HUES6 (cell line): Measurements from ENCODE around the gene VAV2.
"Not testable (repeated sequence)": the region's sequence is repeated elsewhere in the genome, so short reads cannot be mapped to it uniquely, and the experiment has no call there.

ENCODE experiments used
- H3K27ac ChIP-seq: 2 replicates; pipeline ENCODE4 v1.7.0; 2013; ENCODE audit warnings: low read depth, mild to moderate bottlenecking, low read length, inconsistent platforms
- H3K27me3 ChIP-seq: 2 replicates; pipeline ENCODE4 v1.6.1; 2013; ENCODE audit warnings: low read length; ENCODE audit not compliant: control insufficient read depth, insufficient read depth
- H3K36me3 ChIP-seq: 2 replicates; pipeline ENCODE4 v1.6.1; 2013; ENCODE audit warnings: low read length; ENCODE audit not compliant: control insufficient read depth, insufficient read depth
- H3K4me1 ChIP-seq: 2 replicates; pipeline ENCODE4 v1.6.1; 2013; ENCODE audit warnings: low read length; ENCODE audit not compliant: control insufficient read depth, insufficient read depth
- H3K4me3 ChIP-seq: 2 replicates; pipeline ENCODE4 v1.5.1; 2013; ENCODE audit warnings: low read depth, low read length
- H3K9ac ChIP-seq: one replicate; pipeline ENCODE4 v1.6.1; 2013; ENCODE audit warnings: mild to moderate bottlenecking, low read length
- H3K9me3 ChIP-seq: 2 replicates; pipeline ENCODE4 v1.6.1; 2013; ENCODE audit warnings: low read depth, low read length; ENCODE audit not compliant: control insufficient read depth, insufficient read depth

Gene VAV2

DNA sequence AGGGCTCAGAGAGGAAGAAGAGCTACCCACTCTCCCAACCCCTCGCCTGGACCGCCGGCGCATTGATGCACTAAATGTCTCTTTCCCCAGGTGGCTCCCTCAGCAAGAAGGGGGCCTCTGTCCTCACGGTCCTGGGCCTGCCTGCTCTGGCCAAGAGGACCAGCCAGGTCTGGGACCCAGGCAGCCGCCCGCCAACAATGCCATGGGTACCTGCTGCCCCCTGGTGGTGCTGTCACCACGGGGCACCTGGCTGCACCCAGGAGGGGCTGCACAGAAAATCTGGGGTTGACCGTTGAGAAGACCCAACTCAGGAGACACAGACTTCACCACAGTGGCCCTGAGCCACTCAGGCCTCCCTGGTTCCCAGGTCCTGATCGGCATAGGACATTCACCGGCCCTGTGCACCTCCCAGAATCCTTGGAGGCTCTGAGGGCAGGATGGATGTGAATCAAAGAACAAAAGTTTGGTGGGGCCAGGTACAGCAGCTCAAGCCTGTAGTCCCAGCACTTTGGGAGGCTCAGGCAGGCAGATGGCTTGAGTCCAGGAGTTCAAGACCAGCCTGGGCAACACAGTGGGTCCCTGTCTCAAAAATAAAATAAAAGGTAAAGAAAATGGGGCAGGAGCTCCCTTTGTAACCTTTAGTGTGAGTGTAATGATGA lies 2.4 kb upstream of the VAV2 start:
- H3K9me3 ChIP-seq: no peaks in the 10 kb centered on the region
- no peaks in the 10 kb centered on the region for H3K36me3 ChIP-seq
- H3K4me1 ChIP-seq: peaks cover 26% of the 10 kb centered on the region
- H3K4me3 ChIP-seq: no peak overlapping the region
- no peak overlapping the region for H3K27ac ChIP-seq
- H3K27me3 ChIP-seq: peaks cover 3% of the 10 kb centered on the region; the same call in 1 of the 2 replicates
- H3K9ac ChIP-seq: no peak overlapping the region

DNA sequence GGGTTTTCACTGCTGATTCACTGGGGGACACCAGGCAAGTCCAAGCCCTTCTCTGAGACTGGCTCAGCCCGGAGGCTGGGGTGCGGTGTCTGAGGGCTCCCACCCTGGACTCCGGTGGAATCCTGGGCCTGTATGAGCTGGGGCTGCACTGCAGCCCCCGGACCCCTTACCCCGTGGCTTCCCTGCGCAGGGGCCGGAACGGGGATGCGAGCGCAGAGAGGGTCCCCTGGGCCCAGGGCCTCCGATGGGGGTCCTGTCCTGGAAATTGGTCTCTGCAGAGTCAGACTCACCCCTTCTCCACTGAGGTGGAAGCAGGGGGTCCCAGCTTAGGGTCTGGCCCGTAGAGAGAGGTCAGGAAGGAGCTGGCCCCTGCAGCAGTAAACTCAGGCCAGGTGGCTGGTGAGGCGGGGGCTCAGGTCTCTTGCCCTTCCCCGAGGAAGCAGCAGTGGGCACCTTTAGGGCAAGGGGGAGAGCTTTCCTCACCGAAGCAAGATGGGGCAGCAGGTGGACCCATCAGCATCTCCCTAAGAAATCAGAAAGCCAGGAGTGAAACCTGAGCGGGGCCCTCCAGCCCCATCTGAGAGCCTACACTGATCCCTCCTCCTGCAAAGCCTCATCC lies 1.6 kb upstream of the VAV2 start:
- Histone ChIP-seq H3K4me3 (peak overlapping the region; percentile 96), H3K27me3 (peaks cover 3% of the 10 kb centered on the region; the same call in 1 of the 2 replicates), H3K27ac (no peak overlapping the region), H3K9ac (peak overlapping the region; percentile 86), H3K36me3 (no peaks in the 10 kb centered on the region), H3K9me3 (no peaks in the 10 kb centered on the region), H3K4me1 (peaks cover 26% of the 10 kb centered on the region)

DNA sequence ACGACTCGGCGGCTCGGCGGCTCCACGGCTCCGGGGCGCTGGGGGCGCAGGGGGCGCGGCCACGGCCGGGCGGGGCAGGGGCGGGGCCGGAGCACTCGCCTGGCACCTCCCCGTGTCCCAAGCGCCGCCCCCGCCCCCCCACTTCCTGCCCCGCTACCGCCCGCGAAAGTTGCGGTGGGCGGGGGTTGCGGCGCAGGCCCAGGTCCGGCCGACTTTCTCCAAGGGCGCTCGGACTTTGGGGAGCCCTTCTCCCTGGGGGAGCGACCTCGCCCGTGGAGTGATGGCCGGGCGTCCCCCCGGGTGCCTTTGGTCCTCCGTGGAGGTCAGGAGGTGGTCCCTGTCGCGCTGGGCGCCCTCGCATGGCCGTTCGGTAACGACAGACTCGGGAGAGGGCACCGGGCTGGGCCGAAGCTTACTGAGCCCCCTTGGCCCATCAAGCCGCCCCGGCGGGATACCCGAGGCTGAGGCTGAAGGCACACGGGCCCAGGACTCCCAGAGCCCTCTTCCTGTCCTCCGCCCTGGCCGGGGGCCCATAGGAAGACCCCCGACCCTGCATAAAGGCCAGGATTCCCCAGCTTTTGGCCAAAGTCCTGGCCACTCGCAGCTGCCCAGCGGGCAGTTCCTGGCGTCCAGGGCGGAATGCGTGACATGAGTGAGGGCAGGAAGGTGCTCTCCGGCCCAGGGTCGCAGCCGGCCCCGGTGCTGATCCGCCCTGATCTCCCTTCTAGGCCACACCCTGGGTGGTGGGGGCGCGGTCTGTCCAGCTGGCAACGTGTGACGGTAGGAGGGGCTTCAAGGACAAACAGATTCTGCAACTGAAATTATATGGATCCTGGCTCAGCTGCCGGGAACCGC lies 883 bp upstream of the VAV2 start:
- H3K27ac ChIP-seq: peak overlapping the region; percentile 95
- peaks cover 26% of the 10 kb centered on the region for H3K4me1 ChIP-seq
- H3K4me3 ChIP-seq: peak overlapping the region; percentile 96

DNA sequence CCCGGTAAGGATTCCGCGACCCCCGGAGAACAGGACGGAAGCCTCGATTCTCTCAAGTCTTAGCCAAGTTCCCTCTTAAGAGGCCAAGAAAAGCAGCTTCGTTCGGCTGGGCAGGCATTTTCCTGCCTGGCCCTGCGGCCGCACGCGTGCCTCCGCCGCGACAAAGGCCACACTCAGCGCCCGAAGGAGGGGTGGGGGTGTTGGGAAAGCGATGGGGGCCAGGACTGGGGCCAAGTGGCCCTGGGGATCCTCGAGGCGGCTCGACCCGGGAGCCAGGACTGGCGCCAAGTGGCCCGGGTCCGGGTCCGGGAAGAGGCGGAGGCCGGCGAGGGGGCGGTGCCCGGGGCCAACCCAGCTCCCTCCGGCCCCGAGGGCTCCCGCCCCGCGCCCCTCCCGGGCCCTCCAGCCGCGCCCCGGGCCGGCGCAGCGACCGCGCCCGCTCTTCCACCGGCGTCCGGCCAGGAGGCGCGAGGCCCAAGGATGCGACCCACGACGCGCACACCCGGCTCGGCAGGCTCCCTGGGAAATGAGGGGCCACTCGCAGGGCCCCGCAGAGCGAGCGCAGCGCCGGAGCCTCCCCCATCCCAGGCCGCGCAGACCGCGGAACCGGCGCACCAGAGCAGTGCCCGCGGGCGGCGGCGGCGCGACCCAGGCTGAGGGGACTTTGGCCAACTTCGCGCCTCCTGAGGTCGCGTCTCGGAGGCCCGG lies 756 bp downstream of the VAV2 start:
- Histone ChIP-seq H3K36me3 (no peaks in the 10 kb centered on the region), H3K9me3 (no peaks in the 10 kb centered on the region), H3K4me3 (peak overlapping the region; percentile 96), H3K27ac (no peak overlapping the region), H3K9ac (peak overlapping the region; percentile 86), H3K4me1 (peaks cover 30% of the 10 kb centered on the region), H3K27me3 (no peaks in the 10 kb centered on the region)

More for the DNA sequence above, 883 bp upstream of the VAV2 start:
- H3K36me3 ChIP-seq: no peaks in the 10 kb centered on the region
- no peaks in the 10 kb centered on the region for H3K9me3 ChIP-seq
- H3K9ac ChIP-seq: peak overlapping the region; percentile 86
- peaks cover 3% of the 10 kb centered on the region; the same call in 1 of the 2 replicates for H3K27me3 ChIP-seq

DNA sequence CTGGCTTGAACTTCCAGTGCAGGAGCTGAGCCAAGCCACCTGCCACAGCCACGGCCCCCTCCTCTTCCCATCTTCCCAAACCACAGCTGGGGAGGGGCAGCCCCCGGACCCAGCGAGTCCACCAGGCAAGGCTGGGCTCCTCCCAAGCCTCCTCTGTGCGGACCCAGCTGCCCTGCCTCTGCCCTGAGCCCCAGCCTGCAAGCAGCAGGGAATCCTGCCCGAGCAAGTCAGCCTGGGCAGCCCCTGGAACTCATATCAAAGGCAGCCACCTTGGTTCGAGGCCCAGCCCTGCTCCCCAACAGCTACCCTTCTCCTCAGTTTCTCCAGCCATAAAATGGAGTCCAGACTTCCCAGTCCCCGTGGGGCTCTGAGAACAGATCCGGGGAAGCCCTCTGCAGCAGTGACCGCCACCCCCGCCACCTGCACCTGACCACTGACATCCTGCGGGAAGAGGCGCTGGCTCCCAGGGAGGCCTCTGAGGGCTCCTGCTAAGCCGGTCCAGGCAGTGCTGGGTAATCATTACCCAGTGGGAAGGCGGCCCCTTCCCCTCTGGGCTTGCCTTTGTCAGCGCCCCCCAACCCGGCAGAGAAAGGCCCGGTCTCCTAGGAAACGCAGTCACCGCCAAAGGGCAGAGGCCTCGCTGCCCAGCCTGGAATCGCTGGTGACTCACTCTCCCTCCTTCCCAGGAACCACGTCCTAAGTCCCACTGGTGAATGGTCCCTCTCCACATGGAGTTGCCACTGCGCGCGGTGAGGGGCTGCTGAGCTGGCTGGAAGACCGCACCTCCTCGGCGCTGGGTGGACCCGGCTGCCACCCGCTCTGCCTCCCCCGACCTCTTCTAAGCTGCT lies 1.5 kb downstream of the VAV2 start:
- peak overlapping the region; percentile 96 for H3K4me3 ChIP-seq
- no peaks in the 10 kb centered on the region for H3K27me3 ChIP-seq
- no peaks in the 10 kb centered on the region for H3K9me3 ChIP-seq
- peak overlapping the region; percentile 86 for H3K9ac ChIP-seq
- H3K27ac ChIP-seq: no peak overlapping the region
- H3K4me1 ChIP-seq: peaks cover 33% of the 10 kb centered on the region
- no peaks in the 10 kb centered on the region for H3K36me3 ChIP-seq

DNA sequence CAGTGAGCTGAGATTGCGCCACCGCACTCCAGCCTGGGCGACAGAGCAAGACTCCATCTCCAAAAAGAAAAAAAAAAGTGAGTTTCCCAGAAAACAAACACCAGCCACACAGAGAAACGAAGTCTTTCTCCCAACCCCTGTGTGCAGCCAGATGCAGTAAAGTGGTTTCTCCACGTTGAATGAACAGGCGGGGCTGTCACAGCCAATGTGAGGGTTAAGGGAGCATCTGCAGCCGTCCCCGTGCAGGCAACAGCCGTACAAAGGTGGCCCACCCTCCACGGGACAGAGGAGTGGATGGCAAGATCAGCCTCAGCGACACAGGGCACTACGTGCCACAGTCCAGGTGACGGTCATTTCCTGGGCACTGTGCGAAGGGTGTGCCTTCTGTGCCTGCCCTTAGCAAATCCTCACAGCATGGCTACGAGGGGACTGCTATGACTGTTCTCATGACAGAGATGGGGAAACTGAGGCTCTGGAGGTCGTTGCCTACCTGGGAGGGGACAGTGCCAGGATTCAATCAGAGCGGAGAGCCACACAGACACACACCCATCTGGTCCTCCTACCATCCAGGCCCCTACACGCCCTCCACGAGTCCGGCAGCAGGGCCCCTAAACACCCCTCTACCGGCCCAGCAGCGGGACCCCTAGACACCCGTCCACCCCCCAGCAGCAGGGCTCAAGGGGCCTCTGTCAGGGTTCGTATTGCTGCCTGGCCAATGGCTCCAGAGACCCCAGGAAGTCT lies 2.3 kb downstream of the VAV2 start:
- Histone ChIP-seq H3K27ac (no peak overlapping the region), H3K9me3 (no peaks in the 10 kb centered on the region), H3K4me3 (peak overlapping the region; percentile 96), H3K27me3 (no peaks in the 10 kb centered on the region), H3K9ac (no peak overlapping the region), H3K4me1 (peaks cover 33% of the 10 kb centered on the region), H3K36me3 (no peaks in the 10 kb centered on the region)

DNA sequence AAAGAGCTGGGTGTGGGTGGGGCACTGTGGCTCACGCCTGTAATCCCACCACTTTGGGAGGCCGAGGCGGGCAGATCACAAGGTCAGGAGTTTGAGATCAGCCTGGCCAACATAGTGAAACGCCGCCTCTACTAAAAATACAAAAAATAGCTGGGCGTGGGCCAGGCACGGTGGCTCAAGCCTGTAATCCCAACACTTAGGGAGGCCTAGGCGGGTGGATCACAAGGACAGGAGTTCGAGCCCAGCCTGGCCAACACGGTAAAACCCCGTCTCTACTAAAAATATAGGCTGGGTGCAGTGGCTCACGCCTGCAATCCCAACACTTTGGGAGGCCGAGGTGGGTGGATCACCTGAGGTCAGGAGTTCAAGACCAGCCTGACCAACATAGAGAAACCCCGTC lies 3.4 kb downstream of the VAV2 start:
- H3K4me1 ChIP-seq: peaks cover 25% of the 10 kb centered on the region
- H3K27ac ChIP-seq, H3K9me3 ChIP-seq, H3K27me3 ChIP-seq, H3K4me3 ChIP-seq, H3K9ac ChIP-seq, H3K36me3 ChIP-seq: not testable (repeated sequence)

DNA sequence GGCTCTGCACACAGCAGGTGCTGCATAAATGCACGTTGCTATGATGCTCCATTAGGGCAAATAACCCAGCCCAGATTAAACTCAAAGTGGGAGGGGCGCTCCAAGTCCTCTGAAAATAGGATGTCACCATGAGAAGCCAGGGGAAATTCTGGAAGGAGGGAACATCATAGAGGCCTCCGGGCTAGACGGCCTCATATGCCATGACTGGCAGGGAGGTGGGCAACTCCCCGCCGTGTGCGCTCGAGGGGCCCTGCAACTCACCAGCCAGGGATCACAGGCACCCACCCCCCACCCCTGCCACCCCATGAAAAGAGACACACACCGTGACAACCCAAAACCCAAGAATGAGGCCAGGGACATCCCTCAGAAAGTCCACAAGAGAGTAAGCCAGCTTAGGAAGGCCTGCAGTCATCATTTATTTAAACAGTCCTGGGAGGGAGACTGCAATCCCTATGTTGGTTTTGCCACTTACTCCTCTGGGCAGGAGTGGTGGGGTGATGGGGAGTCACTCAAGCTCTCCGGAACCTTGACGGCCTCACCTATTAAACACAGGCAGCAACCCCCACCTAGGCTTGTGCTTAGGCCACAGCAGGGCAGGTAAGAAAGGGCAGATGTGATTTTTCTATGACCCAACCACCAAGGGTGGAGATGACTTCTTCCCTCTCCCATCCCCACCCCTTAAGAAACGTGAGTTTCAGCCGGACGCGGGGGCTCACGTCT lies 4.0 kb downstream of the VAV2 start:
- peaks cover 22% of the 10 kb centered on the region for H3K4me1 ChIP-seq
- no peak overlapping the region for H3K9ac ChIP-seq
- no peaks in the 10 kb centered on the region for H3K27me3 ChIP-seq
- H3K27ac ChIP-seq: no peak overlapping the region
- no peaks in the 10 kb centered on the region for H3K9me3 ChIP-seq
- no peak overlapping the region for H3K4me3 ChIP-seq
- H3K36me3 ChIP-seq: no peaks in the 10 kb centered on the region

DNA sequence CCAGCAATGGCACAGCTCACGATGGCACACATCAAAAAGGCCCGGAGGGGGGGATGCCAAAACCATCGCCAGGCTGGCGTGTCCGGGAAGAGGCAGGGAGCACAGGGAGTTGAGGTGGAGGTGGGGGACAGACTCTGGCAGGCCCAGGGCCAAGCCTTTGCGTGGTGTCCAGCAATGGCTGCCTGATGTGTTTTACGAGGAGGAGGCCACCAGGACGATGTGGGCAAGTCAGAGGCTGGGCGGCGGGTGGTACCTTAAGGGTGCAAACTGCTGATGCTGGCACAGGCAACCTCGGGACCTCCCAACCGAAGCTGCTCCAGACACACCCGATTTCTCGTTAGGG lies 4.7 kb downstream of the VAV2 start:
- Histone ChIP-seq H3K36me3 (no peaks in the 10 kb centered on the region), H3K9me3 (no peaks in the 10 kb centered on the region), H3K27me3 (no peaks in the 10 kb centered on the region), H3K4me3 (no peak overlapping the region), H3K4me1 (peaks cover 25% of the 10 kb centered on the region), H3K9ac (no peak overlapping the region), H3K27ac (no peak overlapping the region)
